ENCODE data around the gene ADH4. TPM values are rescaled to one million over a fixed set of nuclear protein-coding genes. Genes with fewer than 3 reads are reported as not detected.
A peak's percentile ranks its signal among the peaks of the same experiment; 100 is the strongest.
"Not testable (repeated sequence)": the region's sequence is repeated elsewhere in the genome, so short reads cannot be mapped to it uniquely, and the experiment has no call there.

Gene ADH4
- total RNA-seq, 2 donors from 2014 or later = not detected

DNA sequence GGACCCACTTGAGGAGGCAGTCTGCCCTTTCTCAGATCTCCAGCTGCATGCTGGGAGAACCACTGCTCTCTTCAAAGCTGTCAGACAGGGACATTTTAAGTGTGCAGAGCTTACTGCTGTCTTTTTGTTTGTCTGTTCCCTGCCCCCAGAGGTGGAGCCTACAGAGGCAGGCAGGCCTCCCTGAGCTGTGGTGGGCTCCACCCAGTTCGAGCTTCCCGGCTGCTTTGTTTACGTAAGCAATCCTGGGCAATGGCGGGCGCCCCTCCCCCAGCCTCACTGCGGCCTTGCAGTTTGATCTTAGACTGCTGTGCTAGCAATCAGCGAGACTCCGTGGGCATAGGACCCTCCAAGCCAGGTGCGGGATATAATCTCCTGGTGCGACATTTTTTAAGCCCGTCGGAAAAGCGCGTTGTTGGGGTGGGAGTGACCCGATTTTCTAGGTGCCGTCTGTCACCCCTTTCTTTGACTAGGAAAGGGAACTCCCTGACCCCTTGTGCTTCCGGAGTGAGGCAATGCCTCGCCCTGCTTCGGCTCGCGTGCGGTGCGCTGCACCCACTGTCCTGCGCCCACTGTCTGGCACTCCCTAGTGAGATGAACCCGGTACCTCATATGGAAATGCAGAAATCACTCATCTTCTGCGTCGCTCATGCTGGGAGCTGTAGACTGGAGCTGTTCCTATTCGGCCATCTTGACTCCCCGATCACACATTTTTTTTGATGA, 26.8 kb downstream of the ADH4 start:
- not testable (repeated sequence) for DNase-seq (ENCODE audit: low spot score); H3K27me3 Mint-ChIP-seq; ATAC-seq; H3K4me1 Mint-ChIP-seq (ENCODE audit: low read depth in 2 of 2); H3K4me3 Mint-ChIP-seq; H3K9me3 Mint-ChIP-seq; H3K36me3 Mint-ChIP-seq; H3K27ac Mint-ChIP-seq

DNA sequence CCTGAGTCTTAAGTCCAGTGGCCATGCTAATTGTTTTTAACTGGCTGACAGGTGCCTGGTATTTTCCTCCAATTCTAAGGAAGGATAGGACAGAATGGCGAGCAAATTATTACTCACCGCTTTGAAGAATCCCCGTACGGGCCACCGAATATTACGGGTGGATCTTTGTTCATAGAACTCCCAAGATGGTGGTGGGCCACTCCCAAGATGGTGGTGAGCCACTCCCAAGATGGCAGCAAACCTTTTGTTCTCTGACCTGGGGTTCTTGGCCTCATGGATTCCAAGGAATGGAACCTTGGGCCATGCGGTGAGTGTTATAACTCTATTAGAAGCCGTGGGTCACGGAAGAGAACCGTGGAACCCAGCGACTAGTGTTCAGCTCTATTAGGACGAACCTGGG, 34.8 kb downstream of the ADH4 start:
- ATAC-seq; H3K4me1 Mint-ChIP-seq (ENCODE audit: low read depth in 2 of 2); H3K27me3 Mint-ChIP-seq; H3K27ac Mint-ChIP-seq; H3K4me3 Mint-ChIP-seq; H3K9me3 Mint-ChIP-seq; DNase-seq (ENCODE audit: low spot score); H3K36me3 Mint-ChIP-seq: not testable (repeated sequence)

DNA sequence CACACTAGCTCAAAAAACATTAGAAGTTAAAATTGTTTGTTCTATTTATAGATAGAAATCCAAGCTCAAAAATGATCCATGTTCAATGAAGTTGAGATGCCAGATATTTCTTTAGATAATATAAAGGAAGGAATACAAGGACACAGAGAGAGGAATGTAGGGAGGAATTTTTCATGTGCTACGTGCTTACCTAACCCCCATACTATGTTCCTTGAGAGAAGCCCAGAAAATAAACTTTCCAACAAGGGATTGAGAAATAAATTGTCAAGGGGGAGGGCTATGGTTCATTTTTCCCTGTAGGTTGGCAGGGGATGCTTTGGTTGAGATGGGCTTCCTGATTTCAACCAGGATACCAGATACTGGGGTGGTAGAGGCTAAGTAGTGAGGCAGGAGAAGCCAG, 39.9 kb downstream of the ADH4 start:
- H3K27me3 Mint-ChIP-seq = no peaks in the 10 kb centered on the region
- no peak overlapping the region for H3K4me3 Mint-ChIP-seq
- H3K9me3 Mint-ChIP-seq = no peaks in the 10 kb centered on the region
- no peaks in the 10 kb centered on the region for H3K4me1 Mint-ChIP-seq (ENCODE audit: low read depth in 2 of 2)
- DNase-seq (ENCODE audit: low spot score) (no peak), ATAC-seq (no peak)
- no peaks in the 10 kb centered on the region for H3K36me3 Mint-ChIP-seq
- H3K27ac Mint-ChIP-seq = no peak overlapping the region

GRCh38 chr4:99103166-99103565, 40.9 kb downstream of the ADH4 start:
- Mint-ChIP-seq H3K36me3 (no peaks in the 10 kb centered on the region), H3K27me3 (peaks cover 0 to 3% of the 10 kb centered on the region in 2 donors), H3K27ac (no peak overlapping the region), H3K4me1 (ENCODE audit: low read depth in 2 of 2) (no peaks in the 10 kb centered on the region), H3K4me3 (no peak overlapping the region), H3K9me3 (no peaks in the 10 kb centered on the region)
- DNase-seq (ENCODE audit: low spot score) = no peak
- no peak for ATAC-seq

DNA sequence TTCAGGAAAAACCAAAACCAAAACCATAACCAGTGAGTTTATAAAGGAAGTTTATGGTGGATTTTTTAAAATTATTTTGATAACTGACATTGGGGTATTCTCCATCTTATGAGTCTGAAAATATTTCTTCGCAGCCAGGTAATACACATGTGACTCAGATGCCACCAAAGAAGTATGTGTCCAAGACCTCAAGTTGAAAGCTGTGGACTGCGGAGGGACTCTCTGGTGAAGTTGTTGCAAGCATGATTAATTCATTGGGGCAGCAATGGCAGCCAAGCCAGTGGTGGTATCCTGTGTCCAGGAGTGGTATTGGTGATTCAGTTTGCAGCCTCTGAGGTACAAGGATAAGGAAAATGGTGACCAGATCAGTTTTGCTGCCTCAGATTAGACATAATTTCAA, 41.5 kb downstream of the ADH4 start:
- H3K4me3 Mint-ChIP-seq = no peak overlapping the region
- no peak overlapping the region for H3K27ac Mint-ChIP-seq
- H3K27me3 Mint-ChIP-seq = peaks cover 0 to 3% of the 10 kb centered on the region in 2 donors
- no peaks in the 10 kb centered on the region for H3K9me3 Mint-ChIP-seq
- no peak for DNase-seq (ENCODE audit: low spot score)
- no peaks in the 10 kb centered on the region for H3K4me1 Mint-ChIP-seq (ENCODE audit: low read depth in 2 of 2)
- ATAC-seq = no peak
- no peaks in the 10 kb centered on the region for H3K36me3 Mint-ChIP-seq

DNA sequence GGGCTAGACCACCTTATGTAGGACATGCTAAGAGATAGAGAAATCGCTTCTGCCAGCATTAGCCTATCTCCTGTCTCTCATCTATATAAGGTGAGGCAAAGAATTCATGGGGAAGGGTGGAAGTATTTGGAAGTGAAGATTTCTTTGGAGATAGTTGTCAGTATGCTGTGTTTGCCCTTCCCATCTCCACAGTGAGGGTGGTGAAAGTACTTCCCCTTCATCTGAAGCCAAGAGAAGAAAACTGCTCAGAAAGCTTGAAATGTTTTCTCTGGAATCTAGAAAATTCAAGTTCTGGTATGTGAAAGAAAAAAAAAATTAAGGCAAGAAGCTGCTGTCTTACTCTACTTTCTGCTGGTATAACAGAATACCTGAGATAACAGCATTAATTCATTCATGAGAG, 43.2 kb downstream of the ADH4 start:
- Mint-ChIP-seq H3K36me3 (peaks cover 7% of the 10 kb centered on the region), H3K27me3 (peaks cover 3 to 7% of the 10 kb centered on the region in 2 donors), H3K4me1 (ENCODE audit: low read depth in 2 of 2) (no peaks in the 10 kb centered on the region), H3K4me3 (no peak overlapping the region), H3K27ac (no peak overlapping the region), H3K9me3 (no peaks in the 10 kb centered on the region)
- ATAC-seq (no peak), DNase-seq (ENCODE audit: low spot score) (no peak)

- not testable (repeated sequence) for H3K9me3 Mint-ChIP-seq; H3K4me1 Mint-ChIP-seq (ENCODE audit: low read depth in 2 of 2)
Observed at GRCh38 chr4:99099814-99100213, 44.3 kb downstream of the ADH4 start.

GRCh38 chr4:99099311-99099710, 44.8 kb downstream of the ADH4 start:
- Mint-ChIP-seq H3K4me1 (ENCODE audit: low read depth in 2 of 2) (no peaks in the 10 kb centered on the region), H3K27me3 (peaks cover 3 to 7% of the 10 kb centered on the region in 2 donors), H3K4me3 (no peak overlapping the region), H3K27ac (no peak overlapping the region), H3K36me3 (peaks cover 7% of the 10 kb centered on the region), H3K9me3 (no peaks in the 10 kb centered on the region)
- no peak for DNase-seq (ENCODE audit: low spot score)
- no peak for ATAC-seq

More at GRCh38 chr4:99099814-99100213, 44.3 kb downstream of the ADH4 start:
- H3K36me3 Mint-ChIP-seq; ATAC-seq; DNase-seq (ENCODE audit: low spot score); H3K27ac Mint-ChIP-seq; H3K4me3 Mint-ChIP-seq; H3K27me3 Mint-ChIP-seq: not testable (repeated sequence)

DNA sequence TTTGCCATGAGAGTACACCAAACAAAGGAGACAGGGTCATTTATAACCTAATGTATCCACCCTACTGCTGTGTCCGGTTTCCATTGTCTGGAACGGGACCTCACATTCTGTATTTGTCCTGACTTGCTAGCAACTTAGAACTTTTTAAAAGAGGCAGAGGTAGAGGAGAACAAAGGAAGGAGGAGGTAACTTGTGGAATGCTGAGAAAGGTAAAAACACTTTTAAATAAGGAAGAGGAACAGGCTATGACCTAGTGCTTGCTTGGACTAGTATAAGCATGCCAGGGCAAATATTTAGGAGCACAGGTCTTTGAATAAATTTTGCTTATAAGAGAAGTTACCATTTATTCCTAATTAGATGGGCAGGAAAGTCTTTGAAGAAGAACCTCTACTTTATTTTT, 52.3 kb downstream of the ADH4 start:
- H3K27me3 Mint-ChIP-seq; ATAC-seq; H3K9me3 Mint-ChIP-seq; DNase-seq (ENCODE audit: low spot score); H3K4me3 Mint-ChIP-seq; H3K36me3 Mint-ChIP-seq: not testable (repeated sequence)
- peaks cover 37 to 41% of the 10 kb centered on the region in 2 donors for H3K4me1 Mint-ChIP-seq (ENCODE audit: low read depth in 2 of 2)
- peak overlapping the region in 1 of 2 donors; percentile 95 for H3K27ac Mint-ChIP-seq

GRCh38 chr4:99091216-99091575, 52.9 kb downstream of the ADH4 start:
- Mint-ChIP-seq H3K4me1 (ENCODE audit: low read depth in 2 of 2) (peaks cover 41 to 46% of the 10 kb centered on the region in 2 donors), H3K9me3 (no peaks in the 10 kb centered on the region), H3K27me3 (no peaks in the 10 kb centered on the region), H3K36me3 (no peaks in the 10 kb centered on the region), H3K27ac (peak overlapping the region in 1 of 2 donors; percentile 95), H3K4me3 (no peak overlapping the region)
- DNase-seq (ENCODE audit: low spot score) (no peak), ATAC-seq (no peak)

- H3K4me1 Mint-ChIP-seq (ENCODE audit: low read depth in 2 of 2) = peaks cover 43 to 47% of the 10 kb centered on the region in 2 donors
- ATAC-seq (no peak), DNase-seq (ENCODE audit: low spot score) (no peak)
- H3K9me3 Mint-ChIP-seq = no peaks in the 10 kb centered on the region
- H3K27me3 Mint-ChIP-seq = no peaks in the 10 kb centered on the region
- peak overlapping the region; percentile 89 to 95 for H3K27ac Mint-ChIP-seq
- H3K4me3 Mint-ChIP-seq = peak overlapping the region; percentile 97
- H3K36me3 Mint-ChIP-seq = no peaks in the 10 kb centered on the region
Observed at GRCh38 chr4:99090481-99091215, 53.4 kb downstream of the ADH4 start.

- ATAC-seq (peak; percentile 98 to 99), DNase-seq (ENCODE audit: low spot score) (peak; percentile 87)
- peaks cover 3% of the 10 kb centered on the region for H3K36me3 Mint-ChIP-seq
- peak within 1 kb of the TSS; percentile 89 to 95 for H3K27ac Mint-ChIP-seq
- H3K4me1 Mint-ChIP-seq (ENCODE audit: low read depth in 2 of 2) = peaks cover 50% of the 10 kb centered on the region in 2 donors
- peak within 1 kb of the TSS; percentile 97 for H3K4me3 Mint-ChIP-seq
- H3K9me3 Mint-ChIP-seq = no peaks in the 10 kb centered on the region
- H3K27me3 Mint-ChIP-seq = no peaks in the 10 kb centered on the region
Observed at GRCh38 chr4:99088481-99089365, 55.4 kb downstream of the ADH4 start, which contains the start of gene ADH5. TSS of gene ADH5 (minus strand) at chr4:99088788. CDS start at chr4:99088700, 88 bp downstream.

GRCh38 chr4:99088023-99088449, 56.1 kb downstream of the ADH4 start:
- ATAC-seq (peak; percentile 30 to 62), DNase-seq (ENCODE audit: low spot score) (peak; percentile 62)
- Mint-ChIP-seq H3K4me1 (ENCODE audit: low read depth in 2 of 2) (peaks cover 50 to 51% of the 10 kb centered on the region in 2 donors), H3K4me3 (peak overlapping the region; percentile 97), H3K36me3 (peaks cover 6% of the 10 kb centered on the region), H3K27me3 (no peaks in the 10 kb centered on the region), H3K27ac (peak overlapping the region; percentile 89 to 95), H3K9me3 (no peaks in the 10 kb centered on the region)
